Right lung (tissue), 5 donors: Measurements from ENCODE around the gene PTGER4. TPM values are rescaled to one million over a fixed set of nuclear protein-coding genes. Genes with fewer than 3 reads are reported as not detected.

Experiments used
- polyA plus RNA-seq, 5 donors: library from polyadenylated mRNA; unstranded; fragments of 120-200 nt; gene quantifications; one replicate each; pipeline versions ENCODE4 v1.2.1 to v1.2.3, GENCODE V29; 2013; ENCODE audit warnings: inconsistent platforms in 1 of 5, low replicate concordance in 1 of 5; ENCODE audit not compliant: insufficient read length in 5 of 5, insufficient read depth in 1 of 5

The PTGER4 gene
- polyA plus RNA-seq, 5 donors = 2.2 to 4.7 (median 3.4) TPM

Other genes starting within 250 kb of the PTGER4 start
- 10 to 100 TPM; 20.1 to 44.6 (median 36.1) TPM for gene TTC33, start 76.0 kb downstream of the PTGER4 start, polyA plus RNA-seq
- 10 to 100 TPM; 43.9 to 90.2 (median 78.8) TPM for gene PRKAA1, start 118.5 kb downstream of the PTGER4 start, polyA plus RNA-seq
- gene RPL37, start 155.3 kb downstream of the PTGER4 start, polyA plus RNA-seq = 1,000 to 10,000 TPM; 2,210 to 2,870 (median 2,405) TPM
- 1 to 10 TPM; 4.3 to 7.4 (median 6.7) TPM for gene CARD6, start 161.5 kb downstream of the PTGER4 start, polyA plus RNA-seq
- gene C7, start 229.6 kb downstream of the PTGER4 start, polyA plus RNA-seq = 100 to 1,000 TPM; 406 to 534 (median 507) TPM